HG02884 (cell line): ENCODE measurements around the gene FGD4.

Source experiments
- ATAC-seq: cut with Tn5 transposase; IDR thresholded peaks from one replicate; pipeline ENCODE4 v1.9.1; 2021; ENCODE audit warnings: mild to moderate bottlenecking, moderate library complexity; ENCODE audit not compliant: unreplicated experiment

Gene FGD4

DNA sequence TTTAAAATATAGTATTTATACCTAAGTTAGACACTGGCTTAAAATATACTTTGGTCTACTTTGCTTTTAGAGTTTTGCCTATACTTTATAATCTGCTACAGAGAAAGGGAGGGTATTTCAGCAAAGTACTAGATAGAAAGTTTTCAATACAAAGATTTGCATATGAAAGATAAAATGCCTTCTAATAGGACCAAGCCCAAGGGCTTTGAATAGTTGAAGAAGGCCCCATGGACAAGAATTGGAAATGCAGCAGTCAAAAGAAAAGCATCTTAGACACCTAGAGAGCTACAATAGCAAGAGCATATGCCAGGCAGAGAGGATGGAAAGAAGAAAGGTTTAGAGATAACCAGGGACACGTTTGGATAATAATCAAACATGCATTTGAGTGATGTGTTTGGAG lies 196.7 kb downstream of the FGD4 start:
- ATAC-seq = no peak

DNA sequence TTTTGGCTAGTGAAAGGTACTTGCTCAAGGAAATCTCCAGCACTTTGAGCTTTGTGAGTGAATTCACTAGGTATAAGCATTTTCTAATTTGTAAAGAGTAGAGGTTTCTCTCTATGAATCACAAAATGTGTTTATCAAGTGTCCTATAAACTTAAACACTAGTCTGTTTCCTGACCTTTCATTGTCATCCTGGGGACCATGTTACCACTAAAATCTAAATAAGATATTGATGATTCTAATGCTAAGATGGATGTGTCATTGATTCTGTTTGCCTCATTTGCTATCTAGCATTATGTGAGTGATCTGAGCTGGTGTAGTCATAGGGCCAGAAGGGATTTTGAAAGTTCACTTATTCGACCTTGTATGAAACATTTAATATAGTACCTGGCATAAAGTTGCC lies 199.3 kb downstream of the FGD4 start:
- no peak for ATAC-seq

DNA sequence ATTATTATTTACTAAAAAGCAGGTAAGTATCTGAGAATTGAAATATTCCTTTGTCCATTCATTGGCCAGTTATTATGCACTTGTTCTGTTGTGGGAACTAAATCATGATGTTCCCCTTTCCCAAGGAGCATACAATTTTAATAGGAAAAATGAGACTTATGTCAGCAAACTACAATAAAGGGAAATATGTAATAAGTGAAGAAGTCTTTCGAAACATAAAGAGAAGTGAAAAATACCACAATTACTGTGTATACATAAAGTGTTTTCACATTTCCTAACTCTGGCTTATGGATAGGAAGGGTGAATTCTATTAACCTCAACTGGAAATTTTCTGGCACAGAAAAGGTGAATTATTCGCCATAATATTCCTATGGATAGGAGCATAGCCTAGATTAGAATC lies 201.3 kb downstream of the FGD4 start:
- ATAC-seq = no peak

DNA sequence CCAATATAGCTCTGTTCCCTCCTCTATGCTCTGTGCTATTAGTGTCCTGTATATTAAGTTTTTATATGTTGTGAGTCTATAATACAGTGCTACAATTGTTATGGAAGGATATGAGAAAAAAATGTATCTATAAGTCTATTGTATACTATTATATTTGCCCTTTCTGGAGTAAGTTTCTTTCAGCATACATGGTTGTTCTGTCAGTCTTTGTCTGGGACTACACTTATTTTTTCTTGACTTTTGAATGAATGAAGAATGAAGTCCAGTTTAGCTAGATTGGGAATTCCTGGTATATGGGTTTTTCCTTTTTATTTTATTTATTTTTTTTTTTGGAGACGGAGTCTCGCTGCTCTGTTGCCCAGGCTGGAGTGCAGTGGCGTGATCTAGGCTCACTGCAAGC lies 203.7 kb downstream of the FGD4 start:
- no peak for ATAC-seq

DNA sequence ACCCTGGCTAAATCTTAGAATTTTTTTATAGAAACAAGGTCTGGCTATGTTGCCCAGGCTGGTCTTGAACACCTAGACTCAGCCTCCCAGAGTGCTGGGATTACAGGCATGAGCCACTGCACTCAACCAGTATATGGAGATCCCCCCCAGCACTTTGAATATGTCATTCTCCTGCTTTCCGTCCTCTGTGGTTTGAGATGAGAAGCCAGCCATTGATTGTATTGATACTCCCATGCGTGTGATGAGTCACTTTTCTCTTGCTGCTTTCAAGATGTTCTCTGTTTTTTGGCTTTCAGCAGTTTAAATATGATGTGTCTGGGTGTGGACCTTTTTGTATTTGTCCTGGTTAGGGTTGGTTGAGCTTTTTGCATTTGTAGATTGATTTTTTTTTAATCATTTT lies 204.5 kb downstream of the FGD4 start:
- ATAC-seq = peak; percentile 94

DNA sequence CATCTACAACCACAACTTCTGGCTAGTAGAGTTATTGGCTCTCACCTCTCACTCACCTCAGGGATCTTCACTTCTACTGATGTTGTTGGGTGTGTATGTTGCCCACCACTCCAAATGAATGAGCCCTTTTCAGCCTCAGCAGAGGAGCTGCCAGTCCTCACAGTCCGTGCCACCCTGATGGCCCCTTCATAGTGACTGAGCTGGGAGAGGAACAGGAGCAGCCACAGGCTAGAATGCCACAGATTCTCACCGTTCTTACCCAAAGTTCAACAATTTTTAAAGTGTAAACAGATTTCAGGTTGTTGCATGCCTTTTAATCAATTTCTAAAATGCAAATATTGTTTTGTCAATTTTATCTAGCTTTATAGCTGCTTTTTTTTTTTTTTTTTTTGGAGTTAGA lies 205.2 kb downstream of the FGD4 start:
- no peak for ATAC-seq

DNA sequence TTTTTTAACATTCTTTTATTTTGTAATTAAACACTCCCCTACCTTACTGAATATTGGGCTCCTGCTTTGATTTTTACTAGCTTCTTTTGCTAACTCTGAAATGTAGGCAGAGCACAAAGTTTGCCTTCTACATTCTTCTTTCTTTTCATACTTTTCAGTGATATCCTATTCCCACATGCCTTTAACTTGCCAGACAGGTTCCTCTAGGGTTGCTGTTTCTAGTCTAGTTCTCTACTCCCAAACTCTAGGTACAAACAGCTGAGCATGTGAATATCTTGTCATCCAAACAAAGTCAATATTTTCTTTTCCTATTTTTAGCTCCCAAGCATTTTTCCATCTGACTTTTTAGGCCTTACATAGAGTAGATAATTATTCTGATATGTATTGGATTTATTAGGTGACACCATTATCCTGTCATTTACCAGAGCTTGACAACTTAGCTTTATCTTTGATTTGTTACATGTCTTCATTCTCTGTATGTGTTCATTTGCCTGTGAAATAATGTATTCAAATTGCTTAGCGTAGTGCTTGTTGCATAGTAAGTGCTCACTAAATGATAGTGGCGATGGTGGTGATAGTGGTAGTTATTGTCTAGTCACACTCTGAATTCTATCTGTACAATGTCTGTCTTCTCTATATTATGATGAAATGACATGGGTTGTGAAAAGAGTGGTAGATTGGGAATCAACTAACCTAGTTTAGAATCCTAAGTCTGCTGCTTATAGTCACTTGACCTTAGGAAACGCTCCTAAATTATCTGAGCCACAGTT lies 206.2 kb downstream of the FGD4 start:
- no peak for ATAC-seq

DNA sequence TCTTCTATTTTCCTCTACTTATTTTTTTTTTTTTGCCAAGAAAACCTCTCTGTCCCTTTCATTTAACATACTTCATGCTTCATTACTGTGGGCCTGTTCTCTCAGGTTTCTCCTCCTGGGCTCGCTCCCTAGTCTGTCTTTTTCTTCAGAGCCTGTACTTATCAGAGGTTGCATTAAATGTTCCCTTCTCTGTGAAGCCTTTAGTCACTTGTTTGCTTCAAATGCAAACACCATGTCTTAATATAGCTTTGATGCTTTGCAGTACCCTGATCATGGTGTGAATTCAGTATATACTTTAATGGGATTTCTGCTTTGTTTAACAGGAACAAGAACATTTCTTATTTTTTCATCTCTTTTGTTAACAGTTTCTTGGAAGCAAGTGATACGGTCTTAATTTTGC lies 207.1 kb downstream of the FGD4 start:
- no peak for ATAC-seq

DNA sequence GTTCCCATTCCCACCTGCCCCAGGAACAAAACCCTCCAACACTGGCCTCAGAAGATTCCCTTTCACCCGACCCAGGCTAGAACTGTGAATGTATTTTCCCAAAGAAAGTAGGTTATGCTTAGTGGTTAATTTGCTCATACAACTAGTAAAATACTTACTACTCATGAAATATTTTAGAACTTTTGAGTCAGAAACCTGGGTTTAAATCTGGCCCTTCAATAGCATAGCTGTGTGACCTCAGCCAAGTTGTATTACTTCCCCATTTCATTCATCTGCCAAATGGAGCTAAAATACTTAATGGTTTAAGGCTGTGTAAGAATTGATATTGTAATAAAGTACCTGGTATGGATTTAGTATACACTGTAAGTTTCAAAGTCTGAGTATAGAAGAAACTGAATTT lies 210.6 kb downstream of the FGD4 start:
- ATAC-seq = peak; percentile 70

DNA sequence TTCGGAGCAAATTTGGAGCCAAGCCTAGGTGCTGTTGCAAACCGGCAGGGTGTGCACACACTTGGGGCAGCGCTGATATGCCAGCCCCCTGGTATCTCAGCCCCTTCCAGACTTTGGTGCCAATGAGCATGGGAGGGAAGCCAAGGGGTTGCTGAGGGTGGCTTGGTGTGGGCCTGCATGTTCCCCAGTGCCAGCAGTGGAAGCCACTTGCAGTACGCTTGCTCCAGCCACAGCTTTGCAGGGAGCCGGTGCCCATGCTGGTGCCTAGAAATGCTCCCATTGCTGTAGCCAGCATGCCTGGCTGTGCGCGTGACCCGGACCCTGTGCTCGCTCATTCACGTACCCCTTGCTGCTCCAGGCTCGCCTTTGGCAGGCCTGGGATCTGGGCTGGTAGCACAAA lies 212.6 kb downstream of the FGD4 start:
- ATAC-seq = no peak

DNA sequence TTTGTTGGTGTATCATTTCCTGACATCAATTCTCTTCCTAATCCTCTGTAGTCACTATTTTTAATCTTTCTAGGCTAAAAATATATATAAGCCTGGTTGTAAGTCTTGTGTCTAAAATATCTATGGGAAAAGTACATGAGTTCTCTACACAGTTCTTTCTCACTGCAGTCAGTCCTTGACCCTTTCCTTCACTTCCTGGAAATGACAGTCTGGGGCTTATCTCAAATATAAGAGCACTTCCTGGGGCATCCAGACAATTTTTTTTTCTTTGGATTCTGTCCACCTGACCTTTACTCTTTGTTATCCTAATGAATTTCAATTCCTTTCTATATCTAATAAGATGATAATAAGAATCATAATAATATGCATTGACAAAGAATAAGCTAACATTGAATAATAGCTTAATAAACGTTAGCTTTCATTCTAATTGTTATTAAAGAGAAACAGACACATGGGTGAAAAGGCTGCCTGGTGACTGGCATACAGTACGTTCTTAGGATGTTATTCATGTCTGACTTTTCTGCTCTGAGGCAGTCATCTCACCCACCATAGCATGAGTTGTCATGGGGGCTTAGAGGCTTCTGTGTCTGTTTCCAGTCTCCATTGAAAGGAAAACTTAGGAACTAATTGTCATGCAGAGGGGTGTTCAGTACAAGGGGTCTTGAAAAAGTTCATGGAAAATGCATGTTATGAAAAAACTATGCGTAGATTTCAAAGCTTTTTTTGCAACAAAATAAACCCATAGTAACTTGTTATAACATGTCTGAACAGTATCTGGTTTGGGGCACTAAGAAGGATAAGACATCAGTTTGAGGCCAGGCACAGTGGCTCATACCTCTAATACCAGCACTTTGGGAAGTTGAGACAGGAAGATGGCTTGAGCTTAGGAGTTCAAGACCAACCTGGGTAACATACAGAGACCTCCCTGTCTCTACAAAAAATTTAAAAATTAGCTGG lies 213.6 kb downstream of the FGD4 start:
- ATAC-seq = no peak

DNA sequence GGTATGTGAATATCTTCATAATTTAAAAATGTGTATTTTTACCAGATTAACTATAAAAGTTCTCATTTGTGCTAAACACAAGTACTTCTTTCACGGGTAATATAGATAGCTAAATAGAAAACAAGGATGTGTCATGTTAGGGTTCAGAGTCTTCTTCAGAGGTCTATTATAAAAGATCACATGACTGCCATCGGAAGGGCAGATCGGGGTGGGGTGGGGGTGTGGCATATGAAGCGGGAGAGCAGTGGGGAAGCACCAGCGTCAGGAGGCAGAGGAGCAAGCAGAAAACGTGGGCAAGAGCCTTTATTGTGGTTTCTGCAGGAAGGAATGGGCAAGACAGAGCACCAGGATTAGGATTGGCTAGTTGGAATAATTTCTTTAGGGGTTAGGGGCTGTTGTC lies 216.1 kb downstream of the FGD4 start:
- ATAC-seq = no peak

DNA sequence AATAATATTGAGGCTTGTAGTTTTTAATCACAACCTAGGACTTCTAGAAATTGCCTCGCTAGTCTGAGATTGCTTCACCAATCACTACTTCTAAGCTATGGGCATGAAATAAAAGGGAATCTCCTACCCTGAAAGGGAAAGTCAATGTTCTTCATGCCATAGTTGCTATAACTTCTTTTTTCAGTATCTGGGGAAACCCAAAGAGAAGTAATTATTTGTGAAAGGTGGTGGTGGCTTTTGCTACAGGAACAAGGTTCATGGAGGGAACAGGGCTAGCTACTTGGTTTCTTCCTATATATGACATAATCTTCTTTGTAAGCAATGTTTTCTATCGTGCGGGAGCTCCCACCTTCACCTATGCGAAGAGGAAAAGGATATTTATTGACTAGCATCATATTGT lies 218.2 kb downstream of the FGD4 start:
- peak; percentile 57 for ATAC-seq

DNA sequence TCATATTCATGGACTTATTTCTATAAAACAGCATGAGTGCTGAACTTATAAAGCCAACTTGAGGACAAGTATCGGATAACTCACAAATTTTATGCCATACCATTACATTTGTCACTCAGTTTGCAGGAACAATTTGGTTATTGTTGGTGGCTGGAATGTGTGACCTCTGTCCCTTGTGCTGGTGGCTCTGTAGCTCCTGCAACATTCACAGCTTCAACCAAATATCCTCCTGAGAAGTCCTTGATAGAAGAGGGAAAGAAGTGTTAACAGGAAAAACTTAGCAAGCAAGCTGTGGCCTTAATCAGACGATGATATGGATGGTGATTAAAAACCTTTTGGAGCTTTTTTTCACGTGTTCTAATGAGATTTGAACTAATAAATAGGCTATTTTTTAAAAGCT lies 218.8 kb downstream of the FGD4 start:
- no peak for ATAC-seq

DNA sequence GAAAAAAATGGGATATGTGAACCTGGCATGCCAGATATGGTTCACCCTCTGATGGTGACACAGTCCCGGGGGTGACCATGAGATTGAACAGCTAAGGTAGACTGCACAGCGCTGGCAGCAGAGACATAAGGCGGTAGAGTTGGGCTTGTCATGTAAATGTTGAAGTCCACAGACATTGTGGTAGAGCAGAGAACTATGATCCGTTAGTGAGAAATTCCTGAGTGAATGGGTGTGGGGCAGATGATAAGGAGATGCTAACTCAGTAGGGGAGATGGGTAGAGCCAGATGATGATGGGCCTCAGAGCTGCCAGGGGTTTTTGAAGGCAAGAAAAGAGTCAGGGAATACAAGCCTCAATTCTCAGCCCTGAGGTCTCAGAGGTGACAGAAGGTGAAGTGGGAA lies 228.6 kb downstream of the FGD4 start:
- no peak for ATAC-seq

DNA sequence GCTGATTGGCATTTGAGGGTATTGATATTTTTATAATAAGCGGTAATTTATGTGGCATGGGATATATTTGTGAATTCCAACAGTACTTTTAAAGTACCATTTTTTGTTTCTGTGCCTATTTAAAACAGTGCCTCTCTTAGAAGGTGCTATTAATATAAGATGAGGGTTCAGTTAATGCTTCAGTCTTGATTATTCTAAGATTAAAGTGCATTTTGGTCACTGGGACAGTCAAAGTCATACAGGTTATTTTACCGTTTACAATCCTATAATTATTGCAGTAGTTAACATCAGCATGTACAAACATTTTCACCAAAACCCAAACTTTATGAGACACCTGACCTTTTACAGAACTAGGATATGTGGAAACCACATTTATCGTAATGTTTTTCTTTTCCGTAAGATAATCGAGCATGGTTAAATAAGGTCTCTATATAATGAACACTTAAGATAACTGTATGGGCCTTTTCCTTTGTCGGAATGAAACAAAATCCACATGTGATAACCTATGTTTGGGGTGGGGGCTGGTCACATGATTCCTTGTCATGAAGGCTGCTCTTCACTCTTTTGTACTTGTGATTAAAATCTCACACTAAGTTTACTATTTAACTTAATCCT lies 242.0 kb downstream of the FGD4 start:
- no peak for ATAC-seq

DNA sequence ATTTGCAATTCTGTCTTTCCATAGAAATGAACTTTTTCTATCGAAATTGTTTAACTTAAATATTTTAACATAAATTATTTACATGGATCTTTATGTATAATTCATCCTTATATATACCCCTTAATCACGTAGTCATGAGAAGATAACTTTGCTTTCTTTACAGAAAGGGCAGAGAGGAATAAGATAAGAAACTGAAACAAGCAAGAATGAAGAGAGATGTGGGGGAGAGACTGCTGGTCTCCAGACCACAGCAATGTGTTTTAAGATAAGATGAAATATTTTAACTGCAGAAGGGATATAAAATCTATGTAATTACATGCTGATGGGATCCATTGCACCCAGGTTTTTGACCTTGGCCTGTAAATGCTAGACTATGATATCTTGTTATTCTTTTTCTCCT lies 245.1 kb downstream of the FGD4 start:
- ATAC-seq = no peak

DNA sequence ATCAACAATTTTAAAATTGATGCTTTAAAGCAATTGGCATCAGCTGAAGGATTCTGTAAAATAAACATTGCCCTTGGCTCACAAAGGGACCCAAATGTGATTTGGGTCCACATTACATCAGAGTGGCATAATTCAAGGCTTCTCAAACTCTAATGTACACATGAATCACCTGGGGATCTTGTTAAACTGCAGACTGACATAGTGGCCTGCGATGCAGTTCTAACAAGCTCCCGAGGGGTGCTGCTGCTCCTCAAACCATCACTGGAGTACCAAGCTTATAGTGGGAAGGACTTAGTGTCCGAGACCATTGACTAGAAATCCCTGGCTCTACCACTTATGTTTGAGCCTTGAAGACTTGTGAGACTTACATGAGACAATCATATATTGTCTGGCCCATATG lies 247.9 kb downstream of the FGD4 start:
- no peak for ATAC-seq

DNA sequence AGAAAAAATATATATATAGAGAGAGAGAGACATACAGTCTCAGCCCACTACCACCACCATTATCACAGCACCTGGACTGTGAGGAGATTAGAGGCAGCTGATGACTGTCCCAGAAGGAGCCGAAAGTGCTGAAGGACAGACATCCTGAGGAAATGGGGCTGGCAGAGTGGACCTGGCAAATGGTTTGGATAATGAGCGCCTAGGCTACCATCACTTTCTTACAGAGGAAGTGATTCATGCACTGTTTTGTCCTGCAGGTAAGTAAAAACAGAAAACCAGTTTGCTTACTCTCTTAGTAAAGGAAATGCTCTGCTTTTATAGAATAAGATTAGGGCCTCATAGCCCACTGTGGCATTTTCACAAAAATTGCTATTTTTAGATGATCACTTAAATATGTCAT lies 251.2 kb downstream of the FGD4 start:
- ATAC-seq = no peak

DNA sequence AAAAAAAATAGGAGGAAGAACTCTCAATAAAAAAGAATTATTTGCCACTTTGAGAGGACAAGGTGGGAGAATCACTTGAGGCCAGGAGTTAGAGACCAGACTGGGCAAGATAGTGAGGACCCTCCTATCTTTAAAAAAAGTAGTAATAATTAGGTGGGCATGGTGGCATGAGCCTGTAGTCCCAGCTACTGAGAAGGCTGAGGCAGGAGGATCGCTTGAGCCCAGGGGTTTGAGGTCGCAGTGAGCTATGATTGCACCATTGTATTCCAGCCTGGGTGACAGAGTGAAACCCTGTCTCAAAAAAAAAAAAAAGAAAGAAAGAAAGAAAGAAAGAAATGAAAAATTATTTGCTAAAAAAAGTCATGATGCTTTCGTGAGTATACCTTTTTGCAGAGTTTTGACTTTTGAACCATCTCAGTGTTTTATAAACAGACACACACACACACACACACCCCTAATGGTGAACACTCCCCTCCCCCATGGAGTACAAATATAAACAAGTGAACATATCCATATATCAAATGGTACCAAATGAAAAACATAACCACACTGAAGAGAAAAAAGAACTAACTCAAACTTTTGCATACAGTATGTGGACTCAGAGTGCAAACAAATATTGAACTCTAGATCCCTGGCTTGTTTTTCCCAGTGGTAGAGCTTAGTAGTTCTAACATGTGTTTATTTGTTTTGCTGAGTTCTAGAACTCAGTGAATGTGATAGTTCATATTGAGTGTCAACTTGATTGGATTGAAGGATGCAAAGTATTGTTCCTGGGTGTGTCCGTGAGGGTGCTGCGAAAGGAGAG lies 252.0 kb downstream of the FGD4 start:
- no peak for ATAC-seq

DNA sequence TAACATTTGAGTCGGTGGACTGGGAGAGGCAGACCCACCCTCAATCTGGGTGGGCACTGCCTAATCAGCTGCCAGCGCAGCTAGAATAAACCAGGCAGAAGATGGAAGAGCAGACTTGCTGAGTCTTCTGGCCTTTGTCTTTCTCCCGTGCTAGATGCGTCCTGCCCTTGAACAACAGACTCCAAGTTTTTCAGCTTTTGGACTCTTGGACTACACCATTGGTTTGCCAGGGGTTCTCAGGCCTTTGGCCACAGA lies 252.5 kb downstream of the FGD4 start:
- no peak for ATAC-seq
